GDM1 (cell line): Measurements from ENCODE around the gene IRS2.

Experiments
- DNase-seq: peaks from one replicate; lab custom pipeline; 2025; lab: John Stamatoyannopoulos, UW

Gene IRS2

DNA sequence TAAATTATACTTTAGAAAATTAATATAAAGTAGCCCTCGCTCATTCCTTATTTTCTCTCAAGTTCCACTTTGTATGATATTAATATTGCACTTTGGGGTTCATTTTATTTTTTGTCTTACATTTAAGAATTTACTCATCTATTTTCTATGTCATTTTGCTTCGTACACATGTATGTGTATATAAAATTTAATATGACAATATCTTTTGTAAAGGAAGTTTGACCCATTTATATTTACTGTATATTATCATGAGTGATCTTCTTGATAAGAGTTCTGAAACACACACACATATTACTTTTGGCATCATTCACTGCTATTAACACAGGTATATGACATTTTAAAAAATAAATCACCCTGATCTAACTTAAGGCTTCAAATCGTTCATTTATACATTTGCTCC lies 83.1 kb downstream of the IRS2 start:
- DNase-seq: no peak
